Esophagus squamous epithelium (tissue), 4 donors: Measurements from ENCODE around the gene MOGAT1.

Experiments used
- POLR2A ChIP-seq, 4 donors: fragments of 450-650 bp; IDR thresholded peaks; one replicate each; pipeline ENCODE4 v1.6.1; 2017; ENCODE audit warnings: antibody characterized with exemption in 4 of 4, mild to moderate bottlenecking in 4 of 4, moderate library complexity in 3 of 4
- TF ChIP-seq, protein P1 (sequence below), 6 experiments: fragments of 450-650 bp in 4 of 6; fragments of 200-600 bp in 2 of 6; sonication (generic) in 2 of 6; IDR thresholded peaks; one replicate each; pipeline ENCODE4 v1.5.1; 2016 to 2019; ENCODE audit warnings: antibody characterized with exemption in 6 of 6, mild to moderate bottlenecking in 4 of 6, moderate library complexity in 4 of 6

DNA sequence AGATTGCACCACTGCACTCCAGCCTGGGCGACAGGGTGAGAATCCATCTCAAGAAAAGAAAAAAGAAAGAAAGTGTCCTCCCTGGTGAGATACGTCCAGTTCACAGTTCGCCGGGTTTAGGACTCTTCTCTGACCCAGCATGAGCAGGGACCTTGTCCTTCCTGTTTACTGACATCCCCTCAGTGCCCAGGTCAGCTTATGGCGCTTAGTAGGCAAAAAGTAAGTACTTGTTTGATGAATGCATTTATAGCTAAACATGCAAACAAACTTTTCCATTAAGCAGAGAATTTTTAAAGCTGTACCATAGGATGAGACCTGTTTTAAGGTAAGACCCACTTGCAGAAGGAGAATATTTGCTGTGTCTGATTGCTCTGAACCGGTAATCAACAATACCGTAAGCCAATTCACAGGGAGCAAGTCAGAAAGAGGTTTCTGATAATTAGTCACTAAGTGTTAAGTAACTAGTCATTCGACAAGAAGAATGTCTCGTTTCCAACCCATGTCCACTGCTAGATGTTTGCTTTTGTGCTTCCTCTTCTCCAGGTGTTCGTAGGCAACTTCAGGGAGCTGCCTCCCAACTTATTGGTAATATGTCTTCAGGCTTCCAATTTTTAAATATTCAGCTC lies 40.0 kb downstream of the MOGAT1 start:
- TF ChIP-seq, protein P1, sequence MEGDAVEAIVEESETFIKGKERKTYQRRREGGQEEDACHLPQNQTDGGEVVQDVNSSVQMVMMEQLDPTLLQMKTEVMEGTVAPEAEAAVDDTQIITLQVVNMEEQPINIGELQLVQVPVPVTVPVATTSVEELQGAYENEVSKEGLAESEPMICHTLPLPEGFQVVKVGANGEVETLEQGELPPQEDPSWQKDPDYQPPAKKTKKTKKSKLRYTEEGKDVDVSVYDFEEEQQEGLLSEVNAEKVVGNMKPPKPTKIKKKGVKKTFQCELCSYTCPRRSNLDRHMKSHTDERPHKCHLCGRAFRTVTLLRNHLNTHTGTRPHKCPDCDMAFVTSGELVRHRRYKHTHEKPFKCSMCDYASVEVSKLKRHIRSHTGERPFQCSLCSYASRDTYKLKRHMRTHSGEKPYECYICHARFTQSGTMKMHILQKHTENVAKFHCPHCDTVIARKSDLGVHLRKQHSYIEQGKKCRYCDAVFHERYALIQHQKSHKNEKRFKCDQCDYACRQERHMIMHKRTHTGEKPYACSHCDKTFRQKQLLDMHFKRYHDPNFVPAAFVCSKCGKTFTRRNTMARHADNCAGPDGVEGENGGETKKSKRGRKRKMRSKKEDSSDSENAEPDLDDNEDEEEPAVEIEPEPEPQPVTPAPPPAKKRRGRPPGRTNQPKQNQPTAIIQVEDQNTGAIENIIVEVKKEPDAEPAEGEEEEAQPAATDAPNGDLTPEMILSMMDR (IDR thresholded peaks at IDR 0.05) = no peak
- no peak for TF ChIP-seq POLR2A (IDR thresholded peaks at IDR 0.05)
